SU-DHL-6 (cell line): ENCODE results near the gene PDE3A.

Source experiments
- H2AFZ ChIP-seq: fragments of 200-600 bp; sonication (generic); 2 replicates; pipeline ENCODE4 v1.6.1; 2014; ENCODE audit warnings: low read depth, mild to moderate bottlenecking, moderate library complexity, mixed read lengths, antibody characterized with exemption, low read length; ENCODE audit not compliant: severe bottlenecking
- H3F3A ChIP-seq: fragments of 200-600 bp; shearing (Covaris generic); 2 replicates; pipeline ENCODE4 v1.6.0; 2016; ENCODE audit warnings: antibody characterized with exemption, mild to moderate bottlenecking; ENCODE audit not compliant: insufficient read depth
- H3K27ac ChIP-seq: fragments of 200-600 bp; sonication (generic); 2 replicates; pipeline ENCODE4 v1.5.1; 2016; ENCODE audit warnings: low read depth, mild to moderate bottlenecking, low read length, moderate library complexity, mixed read lengths
- H3K27me3 ChIP-seq: fragments of 200-600 bp; sonication (generic), shearing (Covaris generic); 2 replicates; pipeline ENCODE4 v1.6.0; 2014; ENCODE audit warnings: mild to moderate bottlenecking, low read length
- H3K36me3 ChIP-seq: fragments of 200-600 bp; sonication (generic); 2 replicates; pipeline ENCODE4 v1.6.1; 2014; ENCODE audit warnings: mild to moderate bottlenecking, low read length, mixed read lengths
- H3K4me2 ChIP-seq: fragments of 300-600, 200-600 bp; shearing (Covaris generic), sonication (generic); 2 replicates; pipeline ENCODE4 v1.6.0; 2014; ENCODE audit warnings: low read length, low read depth, mild to moderate bottlenecking; ENCODE audit not compliant: poor library complexity, severe bottlenecking
- H3K4me3 ChIP-seq: fragments of 200-600 bp; sonication (generic); 2 replicates; pipeline ENCODE4 v1.5.1; 2014; ENCODE audit warnings: antibody characterized with exemption, low read length, mild to moderate bottlenecking, mixed read lengths; ENCODE audit not compliant: insufficient read depth, poor library complexity, severe bottlenecking
- H3K79me2 ChIP-seq: fragments of 200-600 bp; sonication (generic); 2 replicates; pipeline ENCODE4 v1.6.1; 2014; ENCODE audit warnings: mild to moderate bottlenecking, low read length, moderate library complexity; ENCODE audit not compliant: insufficient read depth
- H3K9ac ChIP-seq: fragments of 200-600 bp; sonication (generic); 2 replicates; pipeline ENCODE4 v1.7.0; 2014; ENCODE audit warnings: mild to moderate bottlenecking, low read length
- H3K9me2 ChIP-seq: fragments of 200-600 bp; sonication (generic); replicated peaks from 2 replicates; pipeline ENCODE4 v1.6.1; 2014; ENCODE audit warnings: low read length; ENCODE audit not compliant: insufficient read depth
- H3K9me3 ChIP-seq: fragments of 200-600 bp; sonication (generic); 2 replicates; pipeline ENCODE4 v1.6.1; 2014; ENCODE audit warnings: low read length, mixed read lengths; ENCODE audit not compliant: insufficient read depth
- H4K20me1 ChIP-seq: fragments of 200-600 bp; sonication (generic); 2 replicates; pipeline ENCODE4 v1.6.1; 2014; ENCODE audit warnings: low read depth, mild to moderate bottlenecking, antibody characterized with exemption, low read length, moderate library complexity, mixed read lengths
- EZH2phosphoT487 ChIP-seq: fragments of 200-600 bp; sonication (generic), shearing (Covaris generic); conservative IDR thresholded peaks from 2 replicates; pipeline ENCODE4 v1.6.1; 2018; ENCODE audit warnings: mild to moderate bottlenecking, antibody characterized with exemption, low read length, moderate library complexity, mixed read lengths
- TF ChIP-seq, protein P1 (sequence below): fragments of 200-600 bp; sonication (generic); IDR thresholded peaks from one replicate; pipeline ENCODE4 v1.5.1; 2017; ENCODE audit warnings: antibody characterized with exemption, mild to moderate bottlenecking, low read length, moderate library complexity; ENCODE audit not compliant: insufficient read depth, poor library complexity, severe bottlenecking

The PDE3A gene

DNA sequence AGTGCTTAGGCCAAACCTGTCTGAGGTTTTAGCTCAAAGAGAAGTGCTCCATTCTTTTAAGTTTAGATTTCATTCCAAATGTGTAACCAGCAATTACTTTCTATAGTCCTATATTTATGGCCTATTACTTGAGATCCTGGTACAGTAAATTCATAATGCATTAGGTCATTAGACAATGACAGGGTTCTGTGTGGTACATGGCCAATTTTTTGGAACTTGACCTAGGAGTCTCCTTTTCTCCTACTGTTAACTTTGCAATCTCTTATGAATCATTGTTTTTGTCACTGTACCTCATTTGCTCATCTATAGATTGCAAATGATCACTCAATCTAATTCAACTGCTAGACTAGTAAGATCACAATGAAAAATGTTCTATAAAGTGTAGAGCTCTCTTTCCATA, 136.7 kb downstream of the PDE3A start:
- Histone ChIP-seq H3K27me3 (no peaks in the 10 kb centered on the region), H3K9ac (no peak overlapping the region), H2AFZ (no peak overlapping the region), H3K4me2 (no peak overlapping the region), H3F3A (no peaks in the 10 kb centered on the region), H3K27ac (no peak overlapping the region), H3K79me2 (no peaks in the 10 kb centered on the region), H3K36me3 (no peaks in the 10 kb centered on the region), H3K9me3 (no peaks in the 10 kb centered on the region), H3K4me3 (no peak overlapping the region), H4K20me1 (no peaks in the 10 kb centered on the region), H3K9me2 (no peaks in the 10 kb centered on the region)
- TF ChIP-seq EZH2phosphoT487, result no peak

DNA sequence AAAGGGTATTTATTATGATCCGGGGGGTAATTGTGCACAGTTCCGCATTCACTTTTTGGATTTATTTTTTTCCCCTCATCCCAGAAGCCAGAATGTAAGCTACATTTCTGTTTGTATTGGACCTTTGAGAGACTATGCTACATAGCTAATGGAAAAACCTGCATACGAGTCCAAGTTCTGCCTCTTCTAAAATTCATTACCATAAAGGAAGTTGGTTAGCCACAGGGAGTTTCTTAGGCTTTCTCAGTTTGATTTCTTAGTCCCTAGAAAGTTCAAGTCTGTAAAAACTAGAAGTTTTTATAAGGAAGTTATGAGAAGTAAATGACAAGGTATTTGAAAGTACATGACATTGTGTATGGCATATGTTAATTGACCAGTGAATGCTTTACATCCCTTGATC, 138.7 kb downstream of the PDE3A start:
- H3K9me3 ChIP-seq, result no peaks in the 10 kb centered on the region
- H3K36me3 ChIP-seq, result no peaks in the 10 kb centered on the region
- no peak overlapping the region for H3K9ac ChIP-seq
- H3K79me2 ChIP-seq, result no peaks in the 10 kb centered on the region
- H2AFZ ChIP-seq, result no peak overlapping the region
- H3F3A ChIP-seq, result no peaks in the 10 kb centered on the region
- no peak for TF ChIP-seq EZH2phosphoT487
- TF ChIP-seq, protein P1, sequence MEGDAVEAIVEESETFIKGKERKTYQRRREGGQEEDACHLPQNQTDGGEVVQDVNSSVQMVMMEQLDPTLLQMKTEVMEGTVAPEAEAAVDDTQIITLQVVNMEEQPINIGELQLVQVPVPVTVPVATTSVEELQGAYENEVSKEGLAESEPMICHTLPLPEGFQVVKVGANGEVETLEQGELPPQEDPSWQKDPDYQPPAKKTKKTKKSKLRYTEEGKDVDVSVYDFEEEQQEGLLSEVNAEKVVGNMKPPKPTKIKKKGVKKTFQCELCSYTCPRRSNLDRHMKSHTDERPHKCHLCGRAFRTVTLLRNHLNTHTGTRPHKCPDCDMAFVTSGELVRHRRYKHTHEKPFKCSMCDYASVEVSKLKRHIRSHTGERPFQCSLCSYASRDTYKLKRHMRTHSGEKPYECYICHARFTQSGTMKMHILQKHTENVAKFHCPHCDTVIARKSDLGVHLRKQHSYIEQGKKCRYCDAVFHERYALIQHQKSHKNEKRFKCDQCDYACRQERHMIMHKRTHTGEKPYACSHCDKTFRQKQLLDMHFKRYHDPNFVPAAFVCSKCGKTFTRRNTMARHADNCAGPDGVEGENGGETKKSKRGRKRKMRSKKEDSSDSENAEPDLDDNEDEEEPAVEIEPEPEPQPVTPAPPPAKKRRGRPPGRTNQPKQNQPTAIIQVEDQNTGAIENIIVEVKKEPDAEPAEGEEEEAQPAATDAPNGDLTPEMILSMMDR, result no peak
- H3K27me3 ChIP-seq, result no peaks in the 10 kb centered on the region
- no peak overlapping the region for H3K4me2 ChIP-seq
- H3K4me3 ChIP-seq, result no peak overlapping the region
- no peaks in the 10 kb centered on the region for H3K9me2 ChIP-seq
- no peaks in the 10 kb centered on the region for H4K20me1 ChIP-seq
- no peak overlapping the region for H3K27ac ChIP-seq

DNA sequence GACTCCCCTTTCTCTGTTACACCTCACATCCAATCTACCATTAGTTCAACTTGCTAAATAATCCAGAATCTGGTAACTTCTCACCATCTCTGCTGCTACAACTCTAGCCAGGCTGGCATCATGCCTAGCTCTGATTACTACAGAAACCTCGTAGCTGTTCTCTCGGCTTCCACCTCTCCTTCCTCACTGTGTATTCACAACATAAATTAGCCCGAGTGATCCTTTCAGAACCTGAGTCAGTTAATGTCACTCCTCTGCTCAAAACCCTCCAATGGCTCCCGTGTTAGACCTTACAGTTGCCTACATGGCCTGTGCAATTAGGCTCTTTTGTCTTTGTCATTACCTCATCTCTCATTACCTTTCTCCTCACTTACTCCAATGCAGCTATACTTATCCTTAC, 139.4 kb downstream of the PDE3A start:
- Histone ChIP-seq H3K27me3 (no peaks in the 10 kb centered on the region), H3K9ac (no peak overlapping the region), H4K20me1 (no peaks in the 10 kb centered on the region), H3K27ac (no peak overlapping the region), H3K79me2 (no peaks in the 10 kb centered on the region), H3K9me2 (no peaks in the 10 kb centered on the region), H3K4me2 (no peak overlapping the region), H2AFZ (no peak overlapping the region), H3K9me3 (no peaks in the 10 kb centered on the region), H3K36me3 (no peaks in the 10 kb centered on the region), H3K4me3 (no peak overlapping the region), H3F3A (no peaks in the 10 kb centered on the region)
- TF ChIP-seq EZH2phosphoT487, result no peak
- TF ChIP-seq, protein P1, result no peak

DNA sequence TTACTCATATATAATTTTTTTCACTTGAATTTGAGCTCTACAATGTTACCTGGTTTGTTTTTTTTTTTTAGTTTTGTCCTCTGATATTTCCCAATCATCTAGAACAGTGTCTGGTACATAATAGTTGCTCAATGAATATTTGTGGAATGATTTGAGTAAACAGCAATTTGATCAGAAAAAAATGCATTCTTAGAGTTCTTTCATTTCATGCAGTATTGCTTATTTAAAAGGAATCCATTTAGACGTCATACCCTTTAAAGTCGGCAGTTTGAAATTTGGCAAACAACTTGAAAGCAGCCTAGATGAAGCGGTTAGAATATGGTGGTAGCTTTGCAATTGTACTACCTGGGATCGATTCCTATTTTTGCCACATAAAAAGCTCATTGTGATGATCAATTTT, 140.0 kb downstream of the PDE3A start:
- no peak overlapping the region for H3K4me3 ChIP-seq
- H2AFZ ChIP-seq, result no peak overlapping the region
- no peak overlapping the region for H3K27ac ChIP-seq
- no peaks in the 10 kb centered on the region for H3K36me3 ChIP-seq
- no peaks in the 10 kb centered on the region for H3K79me2 ChIP-seq
- no peaks in the 10 kb centered on the region for H3K27me3 ChIP-seq
- TF ChIP-seq EZH2phosphoT487, result no peak
- TF ChIP-seq, protein P1, result no peak
- H3K9me3 ChIP-seq, result no peaks in the 10 kb centered on the region
- H3K9ac ChIP-seq, result no peak overlapping the region
- no peak overlapping the region for H3K4me2 ChIP-seq
- no peaks in the 10 kb centered on the region for H3K9me2 ChIP-seq
- no peaks in the 10 kb centered on the region for H4K20me1 ChIP-seq
- H3F3A ChIP-seq, result no peaks in the 10 kb centered on the region
